ENCODE results near the gene C19orf47. TPM values are rescaled to one million over a fixed set of nuclear protein-coding genes. Genes with fewer than 3 reads are reported as not detected.

The C19orf47 gene
- total RNA-seq, 1 donor from 2014 or later, result 10.6 TPM

DNA sequence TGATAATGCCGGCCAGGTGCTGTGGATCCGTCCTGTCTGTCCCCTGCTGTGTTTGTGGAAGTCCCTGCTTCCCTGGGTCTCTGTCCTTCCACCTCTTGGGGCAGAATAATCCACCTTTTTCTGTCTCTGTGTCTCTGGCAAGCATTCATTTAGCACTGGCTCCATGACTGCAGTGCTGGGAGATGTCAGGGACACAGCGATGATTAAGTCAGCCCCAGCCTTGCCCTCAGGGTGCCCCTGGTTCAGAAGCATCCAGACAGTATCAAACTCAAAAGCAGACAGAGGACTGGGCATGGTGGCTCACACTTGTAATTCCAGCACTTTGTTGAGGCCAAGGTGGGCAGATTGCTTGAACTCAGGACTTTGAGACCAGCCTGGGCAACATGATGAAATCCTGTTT lies 40.3 kb upstream of the C19orf47 start:
- TF ChIP-seq EZH2 (IDR thresholded peaks at IDR 0.05) (no peak), EZH2phosphoT487 (IDR thresholded peaks at IDR 0.05) (no peak)
- TF ChIP-seq, protein P1, sequence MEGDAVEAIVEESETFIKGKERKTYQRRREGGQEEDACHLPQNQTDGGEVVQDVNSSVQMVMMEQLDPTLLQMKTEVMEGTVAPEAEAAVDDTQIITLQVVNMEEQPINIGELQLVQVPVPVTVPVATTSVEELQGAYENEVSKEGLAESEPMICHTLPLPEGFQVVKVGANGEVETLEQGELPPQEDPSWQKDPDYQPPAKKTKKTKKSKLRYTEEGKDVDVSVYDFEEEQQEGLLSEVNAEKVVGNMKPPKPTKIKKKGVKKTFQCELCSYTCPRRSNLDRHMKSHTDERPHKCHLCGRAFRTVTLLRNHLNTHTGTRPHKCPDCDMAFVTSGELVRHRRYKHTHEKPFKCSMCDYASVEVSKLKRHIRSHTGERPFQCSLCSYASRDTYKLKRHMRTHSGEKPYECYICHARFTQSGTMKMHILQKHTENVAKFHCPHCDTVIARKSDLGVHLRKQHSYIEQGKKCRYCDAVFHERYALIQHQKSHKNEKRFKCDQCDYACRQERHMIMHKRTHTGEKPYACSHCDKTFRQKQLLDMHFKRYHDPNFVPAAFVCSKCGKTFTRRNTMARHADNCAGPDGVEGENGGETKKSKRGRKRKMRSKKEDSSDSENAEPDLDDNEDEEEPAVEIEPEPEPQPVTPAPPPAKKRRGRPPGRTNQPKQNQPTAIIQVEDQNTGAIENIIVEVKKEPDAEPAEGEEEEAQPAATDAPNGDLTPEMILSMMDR (IDR thresholded peaks at IDR 0.05), result no peak
- no peak overlapping the region for H3K27ac Mint-ChIP-seq
- H3K9me3 Mint-ChIP-seq, result no peaks in the 10 kb centered on the region
- Histone ChIP-seq H3K4me2 (no peak overlapping the region), H2AFZ (replicated peaks) (no peak overlapping the region), H3K36me3 (no peaks in the 10 kb centered on the region), H3K9ac (no peak overlapping the region), H3K4me1 (no peaks in the 10 kb centered on the region), H4K20me1 (ENCODE audit: low read depth) (no peaks in the 10 kb centered on the region), H3F3A (ENCODE audit: low read depth) (no peaks in the 10 kb centered on the region), H3K27ac (no peak overlapping the region), H3K79me2 (ENCODE audit: low read depth) (no peaks in the 10 kb centered on the region), H3K4me3 (no peak overlapping the region), H3K27me3 (no peaks in the 10 kb centered on the region), H3K9me3 (ENCODE audit: low read depth) (no peaks in the 10 kb centered on the region)
- DNase-seq (ENCODE audit: low spot score), result no peak
- peaks cover 5% of the 10 kb centered on the region for H3K4me1 Mint-ChIP-seq
- no peak overlapping the region for H3K4me3 Mint-ChIP-seq
- peaks cover 9% of the 10 kb centered on the region for H3K27me3 Mint-ChIP-seq (ENCODE audit: insufficient read depth, low read depth)
- no peaks in the 10 kb centered on the region for H3K36me3 Mint-ChIP-seq

DNA sequence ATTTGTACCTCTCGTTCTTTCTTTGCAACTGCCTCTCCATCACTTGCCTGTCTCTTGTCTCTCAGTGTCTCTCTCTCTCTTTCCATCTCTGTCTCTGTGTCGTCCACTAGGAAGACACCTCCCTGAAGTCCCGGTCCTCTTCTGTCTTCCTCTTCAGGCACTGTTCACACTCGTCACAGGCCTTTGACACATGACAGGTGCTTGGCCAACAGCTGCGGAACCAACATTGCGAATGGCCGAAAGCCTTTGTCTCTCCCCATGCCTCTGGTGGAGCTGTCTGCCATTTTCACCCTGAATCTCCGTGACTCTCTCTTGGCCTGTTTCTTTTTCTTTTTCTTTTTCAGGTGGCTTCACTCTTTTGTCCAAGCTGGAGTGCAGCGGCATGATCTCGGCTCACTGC lies 39.0 kb upstream of the C19orf47 start:
- Histone ChIP-seq H3K9ac (no peak overlapping the region), H3K36me3 (no peaks in the 10 kb centered on the region), H3K27me3 (no peaks in the 10 kb centered on the region), H3K9me3 (ENCODE audit: low read depth) (no peaks in the 10 kb centered on the region), H3K4me1 (no peaks in the 10 kb centered on the region), H3K27ac (no peak overlapping the region), H2AFZ (replicated peaks) (no peak overlapping the region), H3F3A (ENCODE audit: low read depth) (no peaks in the 10 kb centered on the region), H3K79me2 (ENCODE audit: low read depth) (no peaks in the 10 kb centered on the region), H4K20me1 (ENCODE audit: low read depth) (no peaks in the 10 kb centered on the region), H3K4me2 (no peak overlapping the region), H3K4me3 (no peak overlapping the region)
- H3K27me3 Mint-ChIP-seq (ENCODE audit: insufficient read depth, low read depth), result peaks cover 7% of the 10 kb centered on the region
- no peak for DNase-seq (ENCODE audit: low spot score)
- H3K9me3 Mint-ChIP-seq, result no peaks in the 10 kb centered on the region
- TF ChIP-seq EZH2phosphoT487 (IDR thresholded peaks at IDR 0.05) (no peak), EZH2 (IDR thresholded peaks at IDR 0.05) (no peak)
- TF ChIP-seq, protein P1 (IDR thresholded peaks at IDR 0.05), result no peak
- peaks cover 3% of the 10 kb centered on the region for H3K4me1 Mint-ChIP-seq
- no peak overlapping the region for H3K4me3 Mint-ChIP-seq
- H3K27ac Mint-ChIP-seq, result no peak overlapping the region
- no peaks in the 10 kb centered on the region for H3K36me3 Mint-ChIP-seq

DNA sequence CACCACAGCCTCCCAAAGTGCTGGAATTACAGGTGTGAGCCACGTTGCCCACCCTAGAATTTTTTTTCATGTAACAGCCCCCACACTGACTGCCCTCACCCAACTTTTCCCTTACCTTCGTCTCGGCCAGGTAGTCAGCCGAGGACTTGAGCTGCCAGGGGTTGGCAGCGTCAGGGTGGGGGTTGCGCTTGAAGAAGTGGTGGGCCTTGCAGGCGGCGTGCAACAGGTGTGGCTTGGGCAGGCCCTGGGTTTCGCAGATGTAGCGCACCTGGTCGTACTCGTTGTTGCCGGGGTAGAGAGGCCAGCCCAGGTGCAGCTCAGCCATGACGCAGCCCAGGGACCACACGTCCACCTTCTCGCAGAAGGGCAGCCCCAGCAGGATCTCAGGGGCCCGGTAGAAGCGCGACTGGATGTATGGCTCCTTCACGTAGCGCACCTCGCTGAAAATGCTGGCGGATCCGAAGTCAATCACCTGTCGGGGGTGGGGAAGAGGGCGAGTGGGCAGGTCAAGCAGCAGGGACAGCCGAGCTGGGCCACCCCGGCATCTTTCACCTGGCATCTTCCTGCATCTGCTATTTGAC lies 35.6 kb upstream of the C19orf47 start:
- Histone ChIP-seq H4K20me1 (ENCODE audit: low read depth) (no peaks in the 10 kb centered on the region), H3K9ac (no peak overlapping the region), H2AFZ (replicated peaks) (no peak overlapping the region), H3K4me1 (no peaks in the 10 kb centered on the region), H3F3A (ENCODE audit: low read depth) (no peaks in the 10 kb centered on the region), H3K4me2 (no peak overlapping the region), H3K36me3 (no peaks in the 10 kb centered on the region), H3K27ac (no peak overlapping the region), H3K27me3 (no peaks in the 10 kb centered on the region), H3K9me3 (ENCODE audit: low read depth) (no peaks in the 10 kb centered on the region), H3K79me2 (ENCODE audit: low read depth) (no peaks in the 10 kb centered on the region), H3K4me3 (no peak overlapping the region)
- Mint-ChIP-seq H3K4me3 (no peak overlapping the region), H3K27me3 (ENCODE audit: insufficient read depth, low read depth) (peaks cover 7% of the 10 kb centered on the region), H3K4me1 (peaks cover 3% of the 10 kb centered on the region), H3K27ac (no peak overlapping the region), H3K9me3 (no peaks in the 10 kb centered on the region), H3K36me3 (no peaks in the 10 kb centered on the region)
- no peak for DNase-seq (ENCODE audit: low spot score)
- TF ChIP-seq, protein P1 (IDR thresholded peaks at IDR 0.05), result no peak
- TF ChIP-seq EZH2 (IDR thresholded peaks at IDR 0.05), result no peak
- TF ChIP-seq EZH2phosphoT487 (IDR thresholded peaks at IDR 0.05), result no peak

All from neural progenitor cell (in vitro differentiated cells).